Measurements from ENCODE around the gene INPP4B.

DNA sequence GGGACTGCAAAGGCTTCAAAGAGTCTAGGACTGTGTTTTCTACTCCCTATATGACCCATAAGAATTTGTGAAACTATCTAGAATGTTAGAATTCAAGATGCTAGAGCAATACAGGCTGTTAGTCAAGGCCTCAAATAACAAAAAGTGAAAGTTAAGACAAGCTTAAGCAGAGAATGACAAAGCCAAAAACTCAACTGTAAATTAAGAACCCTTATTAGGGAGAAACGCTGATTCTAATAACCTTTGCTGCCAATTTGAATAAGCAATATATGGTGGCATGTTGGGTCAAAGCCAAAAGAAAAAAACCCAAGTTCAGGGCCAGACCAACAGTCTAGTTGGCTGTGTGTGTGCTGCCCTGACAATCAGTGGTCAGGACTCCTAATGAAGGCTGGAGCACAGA lies 160.0 kb downstream of the INPP4B start:
- TF ChIP-seq EZH2 (IDR thresholded peaks at IDR 0.05; ENCODE audit: insufficient read depth, poor library complexity, severe bottlenecking) (no peak), EZH2phosphoT487 (IDR thresholded peaks at IDR 0.05; ENCODE audit: insufficient read depth, low read depth) (no peak)

Measured in GM23248 (cell line).